Lower leg skin (tissue), 4 donors: Measurements from ENCODE around the gene CD200. TPM values are rescaled to one million over a fixed set of nuclear protein-coding genes. Genes with fewer than 3 reads are reported as not detected.

Source experiments
- DNase-seq, 2 donors: peaks; one replicate each; pipeline ENCODE4 v3.0.0-alpha.2; 2019; ENCODE audit warnings: low spot score in 2 of 2
- H3K4me3 ChIP-seq: fragments of 200-600 bp; sonication (generic); 2 replicates; pipeline ENCODE4 v1.5.1; 2017; ENCODE audit warnings: mild to moderate bottlenecking, low read depth; ENCODE audit not compliant: poor library complexity, severe bottlenecking
- CTCF ChIP-seq, 3 donors: fragments of 450-650 bp; IDR thresholded peaks; one replicate each; pipeline ENCODE4 v1.5.1; 2016; ENCODE audit warnings: antibody characterized with exemption in 3 of 3, mild to moderate bottlenecking in 3 of 3, moderate library complexity in 2 of 3
- POLR2A ChIP-seq, 2 donors: fragments of 450-650 bp; IDR thresholded peaks; one replicate each; pipeline ENCODE4 v1.6.1; 2016 to 2017; ENCODE audit warnings: antibody characterized with exemption in 2 of 2, mild to moderate bottlenecking in 1 of 2, moderate library complexity in 1 of 2
- WGBS, 2 donors: methylation state at CpG; one replicate each; pipeline ENCODE4 v1.1.5; 2018; 5-methylcytosine and 5-hydroxymethylcytosine counted together
- intact Hi-C: fragments of 100-400 bp; cut with DNase I; formaldehyde crosslinking; loops from one replicate; pipeline ENCODE4 v1.15.0; 2023; ENCODE audit warnings: low total_unique reads
- total RNA-seq, 4 donors: library from RNA; depleted of rRNA; stranded (reverse); fragments of >200 nt; gene quantifications; one replicate each; pipeline ENCODE4 v1.1.0, GENCODE V29; 2016

The CD200 gene
- total RNA-seq, 4 donors from 2014 or later: 2.7 to 8.2 (median 5.6) TPM

- DNase-seq: no peak
- intact Hi-C loops: no loop called here
- TF ChIP-seq CTCF (IDR thresholded peaks at IDR 0.05) (no peak), POLR2A (IDR thresholded peaks at IDR 0.05) (no peak)
- no peak overlapping the region for H3K4me3 ChIP-seq
Measured at GRCh38 chr3:112388972-112389371, 56.0 kb downstream of the CD200 start.

- H3K4me3 ChIP-seq: no peak overlapping the region
- intact Hi-C loops: no loop called here
- TF ChIP-seq POLR2A (IDR thresholded peaks at IDR 0.05) (no peak), CTCF (IDR thresholded peaks at IDR 0.05) (no peak)
- no peak for DNase-seq
Measured at GRCh38 chr3:112389961-112390360, 57.0 kb downstream of the CD200 start.

GRCh38 chr3:112390783-112391641 is 58.1 kb downstream of the CD200 start:
- no peak for TF ChIP-seq CTCF (IDR thresholded peaks at IDR 0.05)
- no peak for TF ChIP-seq POLR2A (IDR thresholded peaks at IDR 0.05)
- intact Hi-C loops: no loop called here
- no peak for DNase-seq
- 30 to 37% methylated on average over 4 of the region's 4 CpGs for WGBS, 2 donors
- H3K4me3 ChIP-seq: no peak overlapping the region

GRCh38 chr3:112391648-112392047 is 58.7 kb downstream of the CD200 start:
- DNase-seq: no peak
- TF ChIP-seq POLR2A (IDR thresholded peaks at IDR 0.05) (no peak), CTCF (IDR thresholded peaks at IDR 0.05) (no peak)
- intact Hi-C loops: no loop called here
- H3K4me3 ChIP-seq: no peak overlapping the region
- 92 to 93% methylated on average over 3 of the region's 3 CpGs for WGBS, 2 donors

GRCh38 chr3:112392393-112393359 is 59.7 kb downstream of the CD200 start:
- no peak for TF ChIP-seq POLR2A (IDR thresholded peaks at IDR 0.05)
- no peak for TF ChIP-seq CTCF (IDR thresholded peaks at IDR 0.05)
- 75 to 80% methylated on average over 6 of the region's 6 CpGs for whole genome bisulfite sequencing, 2 donors
- intact Hi-C loops: no loop called here
- no peak for DNase-seq
- no peak overlapping the region for H3K4me3 ChIP-seq
